PFSK-1 (cell line): Measurements from ENCODE around the gene MRI1.

Experiments
- FOXP2 ChIP-seq: optimal IDR thresholded peaks from 2 replicates; pipeline ENCODE3; 2011; ENCODE audit warnings: borderline replicate concordance, control low read depth, inconsistent platforms; ENCODE audit not compliant: insufficient read depth; ENCODE audit errors: extremely low read length, extremely low read depth
- POLR2AphosphoS5 ChIP-seq: IDR thresholded peaks from 2 replicates; pipeline ENCODE4 v1.6.1; 2012; ENCODE audit warnings: low read depth, mild to moderate bottlenecking, control low read depth, low read length, moderate library complexity
- SIN3A ChIP-seq: IDR thresholded peaks from 2 replicates; pipeline ENCODE4 v1.6.1; 2012; ENCODE audit warnings: mild to moderate bottlenecking, low read length, moderate library complexity, borderline replicate concordance; ENCODE audit not compliant: insufficient read depth
- TAF1 ChIP-seq: IDR thresholded peaks from 2 replicates; pipeline ENCODE4 v1.6.1; 2012; ENCODE audit warnings: low read length, control low read depth, borderline replicate concordance; ENCODE audit not compliant: insufficient read depth
- TF ChIP-seq, protein P1 (sequence below), 2 experiments: IDR thresholded peaks; 2 replicates each; pipeline versions ENCODE4 v1.6.1 to v1.8.0; 2011 to 2012; ENCODE audit warnings: low read depth in 2 of 2, low read length in 2 of 2, control low read depth in 1 of 2, inconsistent platforms in 1 of 2, mild to moderate bottlenecking in 1 of 2, moderate library complexity in 1 of 2; ENCODE audit not compliant: insufficient read depth in 1 of 2

MRI1 gene

DNA sequence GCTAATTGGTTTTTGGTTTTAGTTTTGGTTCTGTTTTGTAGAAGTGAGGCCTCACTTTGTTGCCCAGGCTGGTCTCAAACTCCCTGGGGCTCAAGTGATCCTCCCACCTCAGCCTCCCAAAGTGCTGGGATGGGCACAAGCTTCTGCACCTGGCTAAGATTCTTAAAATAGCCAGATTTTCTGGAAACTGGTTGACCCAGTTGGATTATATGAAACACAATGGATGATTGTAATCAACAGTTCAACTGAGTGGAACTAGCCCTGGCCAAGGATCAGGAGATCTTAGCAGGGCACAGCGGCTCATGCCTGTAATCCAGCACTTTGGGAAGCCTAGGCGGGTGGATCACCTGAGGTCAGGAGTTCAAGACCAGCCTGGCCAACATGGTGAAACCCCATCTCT is 29.6 kb upstream of the MRI1 start:
- TF ChIP-seq SIN3A: no peak
- no peak for TF ChIP-seq FOXP2
- no peak for TF ChIP-seq TAF1
- TF ChIP-seq, protein P1, sequence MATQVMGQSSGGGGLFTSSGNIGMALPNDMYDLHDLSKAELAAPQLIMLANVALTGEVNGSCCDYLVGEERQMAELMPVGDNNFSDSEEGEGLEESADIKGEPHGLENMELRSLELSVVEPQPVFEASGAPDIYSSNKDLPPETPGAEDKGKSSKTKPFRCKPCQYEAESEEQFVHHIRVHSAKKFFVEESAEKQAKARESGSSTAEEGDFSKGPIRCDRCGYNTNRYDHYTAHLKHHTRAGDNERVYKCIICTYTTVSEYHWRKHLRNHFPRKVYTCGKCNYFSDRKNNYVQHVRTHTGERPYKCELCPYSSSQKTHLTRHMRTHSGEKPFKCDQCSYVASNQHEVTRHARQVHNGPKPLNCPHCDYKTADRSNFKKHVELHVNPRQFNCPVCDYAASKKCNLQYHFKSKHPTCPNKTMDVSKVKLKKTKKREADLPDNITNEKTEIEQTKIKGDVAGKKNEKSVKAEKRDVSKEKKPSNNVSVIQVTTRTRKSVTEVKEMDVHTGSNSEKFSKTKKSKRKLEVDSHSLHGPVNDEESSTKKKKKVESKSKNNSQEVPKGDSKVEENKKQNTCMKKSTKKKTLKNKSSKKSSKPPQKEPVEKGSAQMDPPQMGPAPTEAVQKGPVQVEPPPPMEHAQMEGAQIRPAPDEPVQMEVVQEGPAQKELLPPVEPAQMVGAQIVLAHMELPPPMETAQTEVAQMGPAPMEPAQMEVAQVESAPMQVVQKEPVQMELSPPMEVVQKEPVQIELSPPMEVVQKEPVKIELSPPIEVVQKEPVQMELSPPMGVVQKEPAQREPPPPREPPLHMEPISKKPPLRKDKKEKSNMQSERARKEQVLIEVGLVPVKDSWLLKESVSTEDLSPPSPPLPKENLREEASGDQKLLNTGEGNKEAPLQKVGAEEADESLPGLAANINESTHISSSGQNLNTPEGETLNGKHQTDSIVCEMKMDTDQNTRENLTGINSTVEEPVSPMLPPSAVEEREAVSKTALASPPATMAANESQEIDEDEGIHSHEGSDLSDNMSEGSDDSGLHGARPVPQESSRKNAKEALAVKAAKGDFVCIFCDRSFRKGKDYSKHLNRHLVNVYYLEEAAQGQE (IDR thresholded peaks at IDR 0.05; ENCODE audit: insufficient read depth in 1 of 2, low read depth in 2 of 2, low read length in 2 of 2): no peak
- TF ChIP-seq POLR2AphosphoS5: no peak

GRCh38 chr19:13738073-13738472 is 26.2 kb upstream of the MRI1 start:
- TF ChIP-seq, protein P1 (IDR thresholded peaks at IDR 0.05; ENCODE audit: insufficient read depth in 1 of 2, low read depth in 2 of 2, low read length in 2 of 2): no peak
- no peak for TF ChIP-seq POLR2AphosphoS5
- no peak for TF ChIP-seq TAF1
- no peak for TF ChIP-seq SIN3A
- TF ChIP-seq FOXP2: no peak

DNA sequence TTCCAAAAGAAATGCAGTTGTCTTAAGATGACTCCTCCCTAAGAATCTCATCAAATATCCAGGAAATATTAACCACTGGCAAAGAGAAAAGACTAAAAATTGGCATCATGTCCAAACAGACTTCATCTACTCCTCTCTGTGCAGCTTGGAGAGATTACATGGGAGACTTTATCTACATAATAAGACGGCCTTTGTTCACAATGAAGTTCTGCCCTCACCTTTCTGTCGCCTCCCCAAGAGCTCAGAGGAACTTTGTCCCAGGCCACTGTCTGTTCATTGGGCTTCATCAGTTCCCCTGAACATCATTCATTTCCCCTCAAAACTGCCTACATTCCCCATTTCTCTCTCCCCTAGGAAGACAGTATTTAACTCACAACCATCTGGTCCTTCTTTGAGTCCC is 22.4 kb upstream of the MRI1 start:
- no peak for TF ChIP-seq TAF1
- TF ChIP-seq, protein P1 (IDR thresholded peaks at IDR 0.05; ENCODE audit: insufficient read depth in 1 of 2, low read depth in 2 of 2, low read length in 2 of 2): no peak
- TF ChIP-seq POLR2AphosphoS5: no peak
- no peak for TF ChIP-seq FOXP2
- no peak for TF ChIP-seq SIN3A

GRCh38 chr19:13742756-13743155 is 21.6 kb upstream of the MRI1 start:
- TF ChIP-seq TAF1 (no peak), SIN3A (no peak), FOXP2 (no peak), POLR2AphosphoS5 (no peak)
- TF ChIP-seq, protein P1 (IDR thresholded peaks at IDR 0.05; ENCODE audit: insufficient read depth in 1 of 2, low read depth in 2 of 2, low read length in 2 of 2): no peak

GRCh38 chr19:13744174-13744573 is 20.1 kb upstream of the MRI1 start:
- TF ChIP-seq FOXP2 (no peak), POLR2AphosphoS5 (no peak), TAF1 (no peak), SIN3A (no peak)
- TF ChIP-seq, protein P1 (IDR thresholded peaks at IDR 0.05; ENCODE audit: insufficient read depth in 1 of 2, low read depth in 2 of 2, low read length in 2 of 2): no peak
